Mesodermal cell (in vitro differentiated cells): ENCODE results near the gene PGP.

Source experiments
- H3K27ac ChIP-seq: 2 replicates; pipeline ENCODE4 v1.7.0; 2013; ENCODE audit warnings: mild to moderate bottlenecking, low read depth, low read length, moderate library complexity; ENCODE audit not compliant: severe bottlenecking
- H3K36me3 ChIP-seq: 2 replicates; pipeline ENCODE4 v1.7.1; 2013; ENCODE audit warnings: mild to moderate bottlenecking, low read length, moderate library complexity; ENCODE audit not compliant: control insufficient read depth, insufficient read depth
- H3K4me1 ChIP-seq: one replicate; pipeline ENCODE4 v1.7.1; 2013; ENCODE audit warnings: mild to moderate bottlenecking, low read length; ENCODE audit not compliant: insufficient read depth, control insufficient read depth, poor library complexity, severe bottlenecking
- H3K4me3 ChIP-seq: 2 replicates; pipeline ENCODE4 v1.7.0; 2013; ENCODE audit warnings: low read length, control low read depth, mild to moderate bottlenecking; ENCODE audit not compliant: insufficient read depth, poor library complexity, severe bottlenecking; ENCODE audit errors: extremely low read depth
- H3K9me3 ChIP-seq: 2 replicates; pipeline ENCODE4 v1.7.1; 2013; ENCODE audit warnings: mild to moderate bottlenecking, low read length, moderate library complexity; ENCODE audit not compliant: control insufficient read depth
- WGBS, 2 experiments: methylation state at CpG; one replicate each; pipeline ENCODE4 v1.1.5; 2013; ENCODE audit warnings: missing lambda C conversion rate in 2 of 2; ENCODE audit not compliant: insufficient coverage in 2 of 2; 5-methylcytosine and 5-hydroxymethylcytosine counted together

PGP gene

DNA sequence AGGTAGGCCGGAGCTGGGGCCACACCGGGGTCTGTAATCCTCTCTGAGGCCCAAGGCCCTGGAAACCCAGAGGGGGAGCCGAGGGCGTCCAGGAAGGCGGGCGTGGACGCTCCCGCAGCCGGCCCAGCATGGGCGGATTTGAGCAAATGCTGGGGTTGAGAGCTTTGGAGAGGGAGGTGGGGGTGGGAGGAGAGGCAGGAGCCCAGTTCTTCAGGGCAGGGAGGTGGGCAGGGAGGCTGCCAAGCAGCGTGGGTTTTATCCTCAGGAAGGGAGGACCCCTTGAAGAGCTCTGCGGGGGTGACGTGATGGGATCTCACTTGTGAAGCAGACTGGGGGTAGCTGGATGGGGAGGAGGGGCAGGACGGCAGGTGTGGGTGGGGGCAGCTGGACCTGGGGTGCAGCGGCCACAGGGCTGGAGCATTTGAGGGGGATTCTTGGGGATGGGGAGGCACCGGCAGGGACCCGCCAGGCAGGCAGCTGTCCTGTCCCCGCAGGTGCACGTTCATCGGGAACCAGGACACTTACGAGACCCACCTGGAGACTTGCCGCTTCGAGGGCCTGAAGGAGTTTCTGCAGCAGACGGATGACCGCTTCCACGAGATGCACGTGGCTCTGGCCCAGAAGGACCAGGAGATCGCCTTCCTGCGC is 41.8 kb downstream of the PGP start:
- Histone ChIP-seq H3K9me3 (no peaks in the 10 kb centered on the region), H3K4me1 (no peaks in the 10 kb centered on the region), H3K4me3 (no peak overlapping the region), H3K36me3 (peaks cover 68% of the 10 kb centered on the region), H3K27ac (no peak overlapping the region)
- WGBS, 2 experiments = 98% methylated on average over 24 to 28 of the region's 29 CpGs

DNA sequence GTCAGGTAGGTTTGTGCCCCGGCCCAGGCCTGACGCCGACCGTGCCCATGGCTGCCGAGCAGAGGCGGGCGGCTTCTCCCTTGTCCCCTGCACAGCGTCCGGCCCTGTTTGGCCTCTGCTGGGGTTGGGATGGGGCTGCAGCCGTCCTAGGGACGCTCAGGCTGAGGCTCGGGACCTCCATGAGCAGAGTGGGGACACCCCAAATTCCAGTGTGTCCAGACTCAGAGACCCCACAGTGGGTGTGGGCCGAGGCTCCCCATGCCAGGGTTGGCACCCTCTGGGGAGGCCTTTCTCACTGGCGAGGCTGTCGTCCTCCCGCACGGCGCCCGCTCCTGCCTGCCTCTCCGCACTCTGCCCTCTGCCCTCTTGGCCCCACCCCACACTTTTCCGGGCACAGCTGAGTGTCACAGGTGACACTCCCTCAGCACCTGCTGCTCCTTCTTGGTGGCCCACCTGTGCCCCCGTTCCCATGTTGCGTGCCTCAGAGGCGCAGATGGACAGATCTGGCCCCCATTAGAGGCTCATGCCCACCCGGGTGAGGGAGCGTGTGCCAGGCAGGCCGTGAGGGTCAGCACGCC is 43.0 kb downstream of the PGP start:
- WGBS, 2 experiments = 95 to 98% methylated on average over 25 to 27 of the region's 28 CpGs
- peaks cover 68% of the 10 kb centered on the region for H3K36me3 ChIP-seq
- no peaks in the 10 kb centered on the region for H3K4me1 ChIP-seq
- no peaks in the 10 kb centered on the region for H3K9me3 ChIP-seq
- no peak overlapping the region for H3K4me3 ChIP-seq
- H3K27ac ChIP-seq = no peak overlapping the region

DNA sequence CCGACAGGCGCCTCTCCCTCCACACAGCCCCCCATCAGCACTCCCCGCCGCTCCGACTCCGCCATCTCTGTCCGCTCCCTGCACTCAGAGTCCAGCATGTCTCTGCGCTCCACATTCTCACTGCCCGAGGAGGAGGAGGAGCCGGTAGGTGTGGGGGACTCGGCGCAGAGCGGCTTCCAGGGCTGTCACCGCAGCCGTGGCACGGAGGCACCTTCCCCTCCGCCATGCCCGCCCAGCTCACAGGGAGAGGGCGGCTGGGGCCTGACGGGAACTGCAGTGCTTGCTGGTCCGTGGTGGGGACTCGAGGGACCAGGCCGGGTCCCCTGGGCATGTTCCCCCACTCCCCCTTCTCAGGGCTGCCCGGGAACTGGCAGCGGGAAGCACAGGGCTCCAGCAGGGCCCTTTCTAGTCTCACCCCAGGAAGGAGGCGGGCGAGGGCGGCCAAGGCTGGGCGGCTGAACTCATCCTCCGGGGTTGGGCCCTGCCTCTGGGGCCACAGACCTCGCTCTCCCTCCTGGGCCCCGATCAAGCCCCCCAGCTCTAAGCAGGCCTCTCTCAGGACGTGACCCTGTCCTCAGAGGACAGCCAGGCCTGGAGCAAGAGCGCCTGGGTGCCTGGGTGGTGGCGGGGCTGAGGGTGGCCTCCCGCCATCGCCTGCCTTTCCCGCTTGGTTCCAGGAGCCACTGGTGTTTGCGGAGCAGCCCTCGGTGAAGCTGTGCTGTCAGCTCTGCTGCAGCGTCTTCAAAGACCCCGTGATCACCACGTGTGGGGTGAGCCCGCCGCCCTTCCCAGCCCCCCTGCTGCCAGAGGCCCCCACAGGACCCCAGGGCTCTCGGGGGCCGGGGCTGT is 43.8 kb downstream of the PGP start:
- Histone ChIP-seq H3K4me1 (no peaks in the 10 kb centered on the region), H3K27ac (no peak overlapping the region), H3K9me3 (no peaks in the 10 kb centered on the region), H3K36me3 (peaks cover 72% of the 10 kb centered on the region), H3K4me3 (no peak overlapping the region)
- WGBS, 2 experiments = 97 to 98% methylated on average over 32 to 44 of the region's 47 CpGs

DNA sequence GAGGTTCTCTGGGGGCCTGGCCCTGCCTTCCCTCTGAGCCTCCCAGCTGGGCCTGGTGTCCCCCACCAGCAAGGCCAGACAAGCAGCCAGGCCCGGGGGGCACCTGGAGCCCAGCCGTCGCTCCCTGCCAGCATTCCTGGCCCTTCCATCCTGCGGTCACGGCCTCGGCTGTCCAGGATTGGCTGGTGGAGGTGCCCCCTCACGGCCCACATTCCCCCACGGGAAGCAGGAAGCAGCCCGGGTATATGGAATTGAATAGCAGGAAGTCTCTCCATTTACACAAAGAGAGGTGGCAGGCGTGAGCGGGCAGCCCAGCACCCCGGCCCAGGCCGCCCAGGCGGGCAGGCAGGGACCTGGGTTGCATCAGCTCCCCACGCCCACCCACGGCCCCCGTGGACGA is 44.6 kb downstream of the PGP start:
- H3K4me3 ChIP-seq = no peak overlapping the region
- H3K36me3 ChIP-seq = peaks cover 68% of the 10 kb centered on the region
- H3K27ac ChIP-seq = no peak overlapping the region
- no peaks in the 10 kb centered on the region for H3K4me1 ChIP-seq
- no peaks in the 10 kb centered on the region for H3K9me3 ChIP-seq
- WGBS, 2 experiments = 96 to 97% methylated on average over 18 of the region's 18 CpGs

DNA sequence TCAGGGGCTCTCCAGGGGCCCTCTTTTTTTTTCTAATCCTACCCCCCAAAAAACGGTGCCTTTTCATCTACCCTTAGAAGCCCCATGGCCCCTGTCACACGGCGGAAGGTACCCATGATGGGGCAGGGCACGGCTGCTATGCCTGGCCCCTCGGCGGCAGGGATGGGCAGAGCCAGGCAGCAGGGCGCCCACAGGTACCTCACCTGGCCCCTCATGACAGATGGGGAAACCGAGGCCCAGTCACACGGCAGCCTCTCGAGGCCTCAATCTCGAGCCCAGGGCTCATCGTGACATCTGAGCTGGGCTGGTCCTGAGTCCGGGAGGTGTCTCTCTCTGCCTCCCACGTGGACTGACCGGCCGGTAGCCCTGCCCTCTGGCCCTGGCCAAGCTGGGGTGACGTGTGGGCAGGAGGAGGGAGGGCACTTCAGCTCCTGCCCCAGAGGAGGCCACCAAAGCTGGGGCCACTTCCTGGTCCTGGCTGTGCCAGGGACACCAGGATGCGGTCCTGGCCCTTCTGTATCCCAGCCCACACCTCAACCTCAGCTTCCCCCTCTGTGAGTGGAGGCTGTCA is 47.5 kb downstream of the PGP start:
- no peaks in the 10 kb centered on the region for H3K4me1 ChIP-seq
- no peaks in the 10 kb centered on the region for H3K9me3 ChIP-seq
- peaks cover 52% of the 10 kb centered on the region for H3K36me3 ChIP-seq
- 97% methylated on average over 15 to 16 of the region's 18 CpGs for WGBS, 2 experiments
- no peak overlapping the region for H3K27ac ChIP-seq
- no peak overlapping the region for H3K4me3 ChIP-seq

DNA sequence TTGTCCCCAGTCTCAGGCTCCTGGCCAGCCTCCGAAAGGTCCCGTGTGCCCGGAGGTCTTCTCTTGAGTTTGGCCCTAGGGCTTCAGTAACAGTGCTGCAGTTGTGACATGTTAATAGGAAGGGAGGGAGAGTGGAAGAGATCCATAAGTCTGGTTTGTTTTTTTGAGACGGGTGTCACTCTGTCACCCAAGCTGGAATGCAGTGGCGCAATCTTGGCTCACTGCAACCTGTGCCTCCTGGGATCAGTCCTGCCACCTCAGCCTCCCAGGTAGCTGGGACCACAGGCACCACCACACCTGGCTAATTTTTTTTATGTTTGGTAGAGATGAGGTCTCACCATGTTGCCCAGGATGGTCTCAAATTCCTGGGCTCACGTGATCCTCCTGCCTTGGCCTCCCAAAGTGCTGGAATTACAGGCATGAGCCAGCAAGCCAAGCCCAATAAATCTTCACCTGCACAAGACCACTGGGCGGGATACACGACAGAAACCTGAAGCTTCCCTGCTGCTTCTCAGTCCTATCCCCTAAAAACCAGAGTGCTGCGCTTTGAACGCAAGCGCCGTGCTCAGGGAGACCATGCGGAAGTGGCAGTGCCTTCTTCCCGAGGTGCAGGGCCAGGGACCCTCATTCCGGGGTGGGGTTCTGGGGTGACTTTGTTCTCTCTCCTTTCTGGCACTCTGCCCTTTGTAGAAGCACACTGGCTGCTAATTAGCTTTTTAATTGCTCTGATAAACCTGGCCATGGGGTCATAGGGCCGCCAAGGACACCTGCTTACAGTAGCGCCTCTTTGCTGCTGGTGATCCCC is 48.2 kb downstream of the PGP start:
- Histone ChIP-seq H3K4me1 (no peaks in the 10 kb centered on the region), H3K4me3 (no peak overlapping the region), H3K36me3 (peaks cover 45% of the 10 kb centered on the region), H3K9me3 (no peaks in the 10 kb centered on the region), H3K27ac (no peak overlapping the region)
- WGBS, 2 experiments = 97 to 99% methylated on average over 12 to 16 of the region's 17 CpGs

DNA sequence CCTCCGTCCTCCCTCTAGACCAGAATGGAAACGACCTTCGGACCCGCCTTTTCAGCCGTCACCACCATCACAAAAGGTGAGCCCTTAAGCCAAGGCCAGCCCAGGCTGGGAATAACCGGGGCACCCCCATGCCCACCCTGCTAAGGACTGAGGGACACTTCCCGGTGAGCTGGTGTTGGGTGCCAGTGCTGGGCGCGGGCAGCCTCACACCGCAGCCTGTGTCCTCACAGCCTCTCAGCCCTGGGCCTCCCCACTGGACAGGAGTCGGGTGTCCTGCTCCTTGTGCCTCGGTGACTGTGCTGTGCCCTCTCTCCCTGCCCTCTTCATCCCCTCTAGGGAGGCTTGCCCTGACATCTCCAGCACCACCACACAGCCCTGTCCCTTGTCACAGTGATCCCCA is 48.8 kb downstream of the PGP start:
- no peaks in the 10 kb centered on the region for H3K9me3 ChIP-seq
- H3K36me3 ChIP-seq = peaks cover 40% of the 10 kb centered on the region
- no peak overlapping the region for H3K27ac ChIP-seq
- H3K4me1 ChIP-seq = no peaks in the 10 kb centered on the region
- H3K4me3 ChIP-seq = no peak overlapping the region
- 96 to 97% methylated on average over 12 of the region's 12 CpGs for WGBS, 2 experiments

DNA sequence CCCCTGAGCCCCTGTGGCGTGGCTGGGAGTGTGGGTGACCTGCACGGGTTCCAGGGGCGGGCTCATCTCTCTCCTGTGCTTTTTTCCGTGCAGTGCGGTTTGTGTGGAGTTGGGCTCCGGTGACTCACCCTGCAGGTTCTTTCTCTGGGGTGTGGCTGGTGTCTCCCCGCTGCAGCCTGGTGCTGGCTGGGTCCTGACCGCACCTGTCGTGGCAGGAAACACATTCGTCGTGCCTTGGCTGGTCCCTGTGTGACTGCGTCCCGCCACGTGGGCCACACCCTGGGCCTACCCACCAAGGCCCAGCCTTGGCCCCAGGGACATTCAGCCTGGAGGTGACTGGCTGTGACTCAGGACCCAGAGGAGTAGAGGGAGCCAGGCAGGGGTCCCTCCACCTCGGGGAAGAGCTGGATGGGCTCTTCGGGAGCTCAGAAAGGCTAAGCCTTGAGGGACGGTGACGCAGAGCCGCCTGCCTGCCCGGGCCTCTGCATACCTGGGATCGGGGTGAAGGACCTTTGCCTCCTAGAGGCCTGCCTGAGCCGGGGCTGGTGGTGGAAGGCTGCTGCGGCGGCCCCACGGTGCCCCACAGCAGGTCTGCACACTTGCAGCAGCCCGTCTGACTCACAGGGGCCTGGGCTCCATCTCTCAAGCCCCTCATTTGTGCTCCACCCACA is 51.3 kb downstream of the PGP start:
- Histone ChIP-seq H3K27ac (no peak overlapping the region), H3K36me3 (peaks cover 33% of the 10 kb centered on the region), H3K9me3 (no peaks in the 10 kb centered on the region), H3K4me3 (no peak overlapping the region), H3K4me1 (peaks cover 14% of the 10 kb centered on the region)
- 98% methylated on average over 23 of the region's 26 CpGs for WGBS, 2 experiments

DNA sequence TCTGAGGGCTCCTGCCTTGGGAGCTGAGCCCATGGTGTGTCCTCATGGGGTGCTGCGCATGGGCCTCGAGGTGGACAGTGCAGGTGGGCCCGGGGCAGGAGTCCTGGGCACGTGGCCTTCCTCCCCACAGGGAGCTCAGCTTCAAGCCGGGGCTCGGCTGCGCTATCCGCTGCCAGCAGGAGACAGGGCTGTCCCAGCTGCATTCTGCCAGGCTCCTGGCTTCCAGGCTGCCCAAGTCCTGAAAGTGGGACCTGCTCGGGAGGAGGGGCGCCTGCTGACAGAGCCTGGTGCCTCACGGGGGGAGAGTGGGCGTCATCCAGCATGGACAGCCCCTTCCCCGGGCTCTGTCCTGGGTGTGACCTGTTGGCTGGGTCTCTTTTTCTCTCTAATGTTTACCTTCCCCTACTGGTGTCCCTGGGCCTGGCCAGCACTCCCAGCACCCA is 51.9 kb downstream of the PGP start:
- 98% methylated on average over 11 to 12 of the region's 13 CpGs for WGBS, 2 experiments
- Histone ChIP-seq H3K9me3 (no peaks in the 10 kb centered on the region), H3K4me1 (peaks cover 20% of the 10 kb centered on the region), H3K27ac (no peak overlapping the region), H3K36me3 (peaks cover 33% of the 10 kb centered on the region), H3K4me3 (no peak overlapping the region)

DNA sequence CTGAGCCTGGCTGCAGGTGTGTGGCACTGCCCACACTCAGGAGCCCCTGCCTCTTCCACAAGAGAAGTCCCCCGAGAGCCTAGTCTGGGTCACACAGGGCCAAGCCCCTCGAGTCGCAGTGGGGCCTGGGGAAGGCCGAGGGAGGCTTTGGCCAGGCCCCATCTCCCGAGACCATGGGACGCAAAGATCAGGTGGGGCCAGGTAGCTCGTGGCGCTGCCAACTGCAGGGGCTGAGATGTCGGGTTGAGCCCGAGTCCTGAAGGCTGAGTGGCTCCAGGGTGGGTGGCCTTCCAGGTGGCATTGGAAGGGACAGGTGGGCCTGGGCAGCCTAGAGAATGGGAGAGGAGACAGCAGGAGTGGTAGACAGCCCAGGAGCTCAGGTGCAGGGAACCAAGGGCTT is 52.7 kb downstream of the PGP start:
- Histone ChIP-seq H3K4me3 (no peak overlapping the region), H3K36me3 (peaks cover 27% of the 10 kb centered on the region), H3K4me1 (peaks cover 26% of the 10 kb centered on the region), H3K27ac (no peak overlapping the region), H3K9me3 (no peaks in the 10 kb centered on the region)
- 98 to 100% methylated on average over 9 to 10 of the region's 10 CpGs for WGBS, 2 experiments
